Loucy (cell line): Measurements from ENCODE around the gene PERCC1.

Experiments used
- H2AFZ ChIP-seq: fragments of 200-600 bp; sonication (generic); 2 replicates; pipeline ENCODE4 v1.6.0; 2016; ENCODE audit warnings: antibody characterized with exemption, mild to moderate bottlenecking, low read length, moderate library complexity
- H3F3A ChIP-seq: fragments of 200-600 bp; 2 replicates; pipeline ENCODE4 v1.6.0; 2016; ENCODE audit warnings: antibody characterized with exemption, low read depth, mild to moderate bottlenecking
- H3K27me3 ChIP-seq: fragments of 200-600 bp; sonication (generic); 2 replicates; pipeline ENCODE4 v1.6.1; 2014; ENCODE audit warnings: low read length, mild to moderate bottlenecking; ENCODE audit not compliant: insufficient read depth, poor library complexity, severe bottlenecking
- H3K36me3 ChIP-seq: fragments of 200-600 bp; sonication (generic); 2 replicates; pipeline ENCODE4 v1.6.1; 2016; ENCODE audit warnings: low read length; ENCODE audit not compliant: insufficient read depth
- H3K4me1 ChIP-seq: fragments of 200-600 bp; sonication (generic); 2 replicates; pipeline ENCODE4 v1.5.1; 2014; ENCODE audit warnings: low read length, mild to moderate bottlenecking; ENCODE audit not compliant: insufficient read depth, poor library complexity, severe bottlenecking
- H3K4me2 ChIP-seq: fragments of 200-600 bp; sonication (generic); 2 replicates; pipeline ENCODE4 v1.6.0; 2014; ENCODE audit warnings: antibody characterized with exemption, low read length, low read depth, mild to moderate bottlenecking; ENCODE audit not compliant: poor library complexity, severe bottlenecking
- H3K4me3 ChIP-seq: fragments of 200-600 bp; sonication (generic); 2 replicates; pipeline ENCODE4 v1.5.1; 2014; ENCODE audit warnings: low read length, mild to moderate bottlenecking, mixed read lengths; ENCODE audit not compliant: poor library complexity, severe bottlenecking
- H3K79me2 ChIP-seq: fragments of 200-600 bp; sonication (generic); 2 replicates; pipeline ENCODE4 v1.6.1; 2014; ENCODE audit warnings: low read length; ENCODE audit not compliant: insufficient read depth
- H3K9ac ChIP-seq: fragments of 200-600 bp; sonication (generic); 2 replicates; pipeline ENCODE4 v1.6.0; 2014; ENCODE audit warnings: mild to moderate bottlenecking, low read depth, low read length, moderate library complexity; ENCODE audit not compliant: poor library complexity, severe bottlenecking
- H3K9me2 ChIP-seq: fragments of 200-600 bp; sonication (generic); replicated peaks from 2 replicates; pipeline ENCODE4 v1.6.1; 2016; ENCODE audit warnings: low read depth, low read length, mixed read lengths
- H3K9me3 ChIP-seq: fragments of 200-600 bp; sonication (generic); 2 replicates; pipeline ENCODE4 v1.6.1; 2014; ENCODE audit warnings: mild to moderate bottlenecking, antibody characterized with exemption, low read length, low read depth; ENCODE audit not compliant: insufficient read depth
- H4K20me1 ChIP-seq: fragments of 200-600 bp; sonication (generic); 2 replicates; pipeline ENCODE4 v1.6.0; 2014; ENCODE audit warnings: antibody characterized with exemption, low read length, mild to moderate bottlenecking; ENCODE audit not compliant: insufficient read depth, poor library complexity, severe bottlenecking
- CTCF ChIP-seq: fragments of 200-600 bp; sonication (generic); conservative IDR thresholded peaks from 2 replicates; pipeline ENCODE4 v1.5.1; 2014; ENCODE audit warnings: mild to moderate bottlenecking, antibody characterized with exemption, low read length
- EZH2phosphoT487 ChIP-seq: fragments of 200-600 bp; IDR thresholded peaks from 2 replicates; pipeline ENCODE4 v1.6.1; 2018; ENCODE audit warnings: antibody characterized with exemption, mild to moderate bottlenecking, moderate library complexity, borderline replicate concordance

Gene PERCC1

DNA sequence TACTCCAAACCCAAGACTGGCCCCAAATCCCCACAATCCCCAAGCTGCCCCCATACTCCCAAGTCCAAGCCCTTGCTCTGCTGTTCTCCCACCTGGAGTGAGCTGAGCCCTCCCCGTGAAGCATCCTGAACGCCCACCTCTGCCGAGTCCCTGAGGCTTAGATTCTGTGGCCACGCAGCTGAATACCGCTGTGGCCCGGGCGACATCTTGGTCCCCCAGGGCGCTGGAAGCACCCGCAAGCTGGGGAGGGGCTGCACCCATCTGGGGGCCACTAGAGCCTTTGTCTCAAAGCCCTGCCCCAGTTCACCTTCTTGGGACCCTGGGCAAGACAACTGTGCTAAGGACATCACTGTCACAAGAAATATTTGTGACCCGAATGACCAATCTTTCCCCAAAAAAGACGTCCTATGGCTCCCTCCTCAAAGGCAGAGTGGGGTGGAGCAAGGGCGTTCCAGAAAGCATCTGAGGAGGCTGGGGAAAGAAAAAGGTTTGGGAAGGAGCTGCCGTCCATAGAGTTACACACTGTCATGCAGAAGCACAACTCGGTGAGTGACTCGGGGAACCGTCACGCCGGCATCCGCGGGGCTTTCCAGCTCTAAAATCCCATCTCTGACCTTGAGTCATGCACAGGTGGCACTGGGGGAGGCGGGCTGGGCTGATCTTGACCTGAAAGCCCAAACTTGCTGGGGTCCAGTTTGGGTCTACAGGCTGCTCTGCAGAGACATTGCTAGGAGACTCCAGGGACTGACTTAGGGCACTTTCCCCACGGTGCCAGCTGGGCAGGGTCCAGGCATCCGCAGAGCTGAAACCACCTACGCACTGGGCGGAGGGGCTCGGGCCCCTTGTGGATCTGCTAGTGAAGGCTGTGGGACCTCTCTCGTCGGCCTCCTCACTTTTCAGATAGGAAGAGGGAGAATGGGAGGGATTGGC lies 51.3 kb downstream of the PERCC1 start:
- Histone ChIP-seq H3K9ac (no peak overlapping the region), H3K4me2 (no peak overlapping the region)

More for the DNA sequence above, 51.3 kb downstream of the PERCC1 start:
- TF ChIP-seq CTCF, result no peak
- TF ChIP-seq EZH2phosphoT487, result no peak
- Histone ChIP-seq H4K20me1 (no peaks in the 10 kb centered on the region), H3K27me3 (no peaks in the 10 kb centered on the region), H3K4me1 (no peaks in the 10 kb centered on the region), H3K4me3 (no peak overlapping the region), H3K9me2 (no peaks in the 10 kb centered on the region), H3K36me3 (no peaks in the 10 kb centered on the region), H2AFZ (no peak overlapping the region), H3K79me2 (no peaks in the 10 kb centered on the region), H3K9me3 (no peaks in the 10 kb centered on the region), H3F3A (no peaks in the 10 kb centered on the region)
